HG03432 (cell line): ENCODE results near the gene GPR18.
"Not testable (repeated sequence)": the region's sequence is repeated elsewhere in the genome, so short reads cannot be mapped to it uniquely, and the experiment has no call there.

ENCODE experiments used
- ATAC-seq: cut with Tn5 transposase; IDR thresholded peaks from one replicate; pipeline ENCODE4 v1.9.1; 2021; ENCODE audit warnings: mild to moderate bottlenecking, moderate library complexity; ENCODE audit not compliant: unreplicated experiment

Gene GPR18

DNA sequence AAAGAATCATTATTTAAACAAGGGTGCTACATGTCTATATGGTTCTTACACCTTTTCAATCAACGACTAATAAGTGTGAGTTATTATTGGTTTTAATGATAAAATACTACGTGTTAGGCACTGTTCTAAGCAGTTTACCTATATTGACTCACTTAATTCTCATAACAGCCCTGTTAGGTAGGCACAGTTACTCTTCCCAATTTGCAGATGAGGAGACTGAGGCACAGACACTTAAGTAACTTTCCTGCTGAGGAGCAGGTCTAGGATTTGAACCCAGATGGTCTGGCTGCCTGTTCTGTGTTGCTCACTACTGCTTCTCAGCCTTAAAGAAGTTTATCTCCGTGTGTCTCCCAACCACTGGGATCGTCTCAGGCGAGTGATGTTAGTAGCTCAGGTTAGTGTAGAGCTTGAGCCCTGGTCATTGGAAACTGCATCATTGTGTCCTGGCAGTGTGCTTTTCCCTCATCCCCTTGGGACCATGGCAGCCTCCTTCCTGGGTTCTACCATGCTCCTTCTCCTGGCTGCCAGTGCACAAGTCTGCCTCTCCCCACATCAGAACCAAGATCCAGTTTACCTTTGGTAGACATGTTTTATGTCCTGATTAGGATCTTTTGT is 46.7 kb downstream of the GPR18 start:
- ATAC-seq, result no peak

DNA sequence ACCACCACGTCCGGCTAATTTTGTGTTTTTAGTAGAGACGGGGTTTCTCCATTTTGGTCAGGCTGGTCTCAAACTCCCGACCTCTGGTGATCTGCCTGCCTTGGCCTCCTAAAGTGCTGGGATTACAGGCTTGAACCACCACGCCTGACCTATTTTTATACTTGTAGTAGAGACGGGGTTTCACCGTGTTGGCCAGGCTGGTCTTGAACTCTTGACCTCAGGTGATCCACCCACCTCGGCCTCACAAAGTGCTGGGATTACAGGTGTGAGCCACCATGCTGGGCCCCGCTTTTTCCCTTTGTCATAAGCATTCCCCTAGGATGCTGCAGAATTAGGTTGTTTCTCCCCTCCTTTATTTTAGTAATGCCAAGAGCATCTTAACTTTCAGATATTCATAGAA is 47.6 kb downstream of the GPR18 start:
- not testable (repeated sequence) for ATAC-seq

DNA sequence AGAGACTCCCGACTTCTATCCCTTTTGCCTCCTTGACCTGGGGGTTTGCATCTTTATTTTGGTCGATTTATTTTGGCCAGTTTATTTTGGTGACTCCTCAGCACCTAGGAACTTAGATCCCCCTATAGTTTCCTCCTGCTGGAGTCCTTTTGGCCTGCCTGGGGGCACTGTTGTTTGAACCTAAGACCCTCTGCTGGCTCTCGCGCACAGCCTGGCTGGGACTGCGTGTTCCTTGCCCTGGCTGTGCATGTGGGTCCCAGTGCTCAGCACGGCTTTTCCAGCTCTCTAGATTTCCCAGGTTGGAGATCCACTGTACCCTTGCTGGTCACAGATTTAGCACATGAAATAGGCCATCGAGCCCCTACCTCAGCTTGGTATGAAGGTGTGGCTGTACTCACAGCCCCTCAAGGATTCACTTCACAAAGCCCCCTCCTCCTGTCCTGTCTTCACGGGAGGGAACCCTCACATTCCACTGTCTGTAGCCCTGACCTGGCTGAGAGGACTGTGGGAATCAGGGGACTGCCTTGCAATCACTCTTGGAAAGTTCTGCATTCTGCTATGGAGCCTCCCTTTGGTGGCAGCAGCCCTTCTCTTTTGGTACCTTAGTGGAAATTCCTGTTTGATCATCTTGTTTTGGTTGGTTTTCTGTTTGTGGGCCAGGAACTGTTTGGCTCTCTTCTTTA is 49.2 kb downstream of the GPR18 start:
- ATAC-seq, result no peak

DNA sequence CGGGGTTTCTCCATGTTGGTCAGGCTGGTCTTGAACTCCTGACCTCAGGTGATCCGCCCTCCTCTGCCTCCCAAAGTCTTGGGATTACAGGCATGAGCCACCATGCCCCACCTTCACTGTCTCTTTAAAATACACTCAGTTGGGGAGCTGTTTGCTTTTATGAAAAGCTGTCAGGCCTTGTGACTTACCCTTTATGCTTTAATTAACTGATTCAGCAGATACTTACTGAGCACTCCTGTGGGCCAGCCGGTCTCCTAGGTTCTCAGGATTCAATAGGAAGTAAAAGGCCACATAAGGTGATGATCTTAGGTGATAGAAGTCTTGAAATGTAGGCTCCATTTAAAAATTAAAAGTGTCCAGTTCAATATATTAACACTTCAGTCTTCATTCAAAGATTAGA is 50.0 kb downstream of the GPR18 start:
- ATAC-seq, result no peak

DNA sequence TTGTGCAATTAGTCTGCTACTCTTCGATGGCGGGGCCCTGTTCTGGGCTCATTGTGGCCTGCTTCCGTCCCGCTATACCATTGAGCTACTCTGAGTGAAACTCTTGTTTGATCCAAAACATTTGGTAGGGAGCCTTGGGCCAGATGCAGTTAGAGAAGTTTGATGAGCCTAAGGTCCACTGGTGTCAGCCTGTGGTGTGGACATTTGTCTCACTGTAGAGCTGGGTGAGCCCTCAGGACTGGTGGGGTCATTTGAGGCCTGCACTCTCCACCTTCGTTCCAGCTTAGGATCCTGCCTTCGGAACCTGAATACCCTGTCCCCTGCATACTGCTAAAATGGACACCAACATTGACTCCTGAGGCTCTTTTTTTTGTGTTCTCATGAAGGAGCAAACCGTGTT is 50.7 kb downstream of the GPR18 start:
- no peak for ATAC-seq

DNA sequence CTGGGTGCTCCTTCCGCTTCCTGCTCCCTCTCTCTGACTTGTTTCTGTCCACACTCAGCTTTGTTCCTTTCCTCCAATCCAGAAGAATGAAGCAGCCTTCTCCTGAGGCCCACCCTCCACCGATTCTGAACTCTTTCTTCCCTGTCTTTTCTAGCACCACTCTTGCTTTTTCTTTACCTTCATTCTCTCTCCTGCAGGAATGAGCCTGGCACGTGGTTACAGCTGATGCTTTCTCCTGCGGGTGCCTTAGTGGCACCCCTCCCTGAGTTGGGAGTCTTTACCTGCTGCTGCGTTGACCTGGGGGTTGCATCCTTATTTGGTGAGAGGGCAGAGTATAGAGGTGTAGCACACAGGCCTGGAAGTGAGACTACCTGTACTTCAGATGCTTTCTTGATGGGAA is 51.3 kb downstream of the GPR18 start:
- no peak for ATAC-seq

DNA sequence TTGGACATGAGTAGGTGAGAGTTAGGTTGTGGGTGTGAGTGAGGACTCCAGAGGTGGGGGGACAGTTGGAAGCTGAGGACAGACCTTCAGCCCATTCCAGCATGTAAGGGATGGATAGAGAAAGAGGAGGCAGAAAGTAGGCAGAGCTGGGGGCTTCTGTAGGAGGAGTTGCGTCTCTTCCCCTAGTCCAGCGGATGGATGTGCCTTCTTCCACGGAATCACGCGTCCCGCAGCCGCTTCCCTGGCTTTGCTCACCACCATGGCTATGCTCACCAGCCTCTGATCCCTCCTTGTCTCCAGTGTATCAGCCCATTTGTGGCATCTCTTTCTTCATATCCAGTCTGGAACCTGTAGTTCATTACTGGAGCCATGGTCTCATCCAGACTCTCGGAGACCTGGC is 52.0 kb downstream of the GPR18 start:
- no peak for ATAC-seq

DNA sequence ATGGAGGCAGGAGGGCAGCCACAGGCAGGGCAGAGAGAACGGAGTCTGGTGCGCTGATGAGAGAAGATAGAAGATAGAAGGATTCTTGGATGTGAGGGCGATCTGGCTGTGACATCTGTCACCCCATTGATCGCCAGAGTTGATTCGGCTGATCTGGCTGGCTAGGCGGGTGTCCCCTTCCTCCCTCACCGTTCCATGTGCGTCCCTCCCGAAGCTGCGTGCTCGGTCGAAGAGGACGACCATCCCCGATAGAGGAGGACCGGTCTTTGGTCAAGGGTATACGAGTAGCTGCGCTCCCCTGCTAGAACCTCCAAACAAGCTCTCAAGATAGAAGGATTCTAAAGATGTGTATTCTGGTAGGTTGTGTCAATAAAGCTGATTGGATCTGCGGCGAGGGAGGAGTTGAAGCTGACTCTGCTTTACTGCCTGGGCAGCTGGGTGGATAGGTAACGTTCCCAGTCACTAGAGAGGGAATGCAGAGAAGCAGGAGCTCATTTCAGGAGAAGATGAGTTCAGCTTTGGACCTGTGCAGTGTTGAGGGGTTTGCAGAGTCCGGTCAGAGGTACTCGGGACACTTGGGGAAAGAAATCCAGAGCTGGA is 52.5 kb downstream of the GPR18 start:
- no peak for ATAC-seq
